Activated T-cell treated with anti-CD3 and anti-CD28 coated beads, Interleukin-2, amount 50 U/mL, for 48 hours (primary cell): ENCODE data around the gene HOXA9.

Source experiments
- DNase-seq, 2 experiments: peaks; one replicate each; pipeline ENCODE4 v3.0.0-alpha.2; 2020

The HOXA9 gene

GRCh38 chr7:27141137-27141922 lies 24.0 kb downstream of the HOXA9 start:
- no peak for DNase-seq

GRCh38 chr7:27140126-27140857 lies 25.0 kb downstream of the HOXA9 start:
- no peak for DNase-seq

- DNase-seq, result no peak
Measured at GRCh38 chr7:27139334-27140125, 25.8 kb downstream of the HOXA9 start.

- DNase-seq, result no peak
Measured at GRCh38 chr7:27138985-27139333, 26.4 kb downstream of the HOXA9 start.

GRCh38 chr7:27138472-27138871 lies 26.9 kb downstream of the HOXA9 start:
- DNase-seq, result no peak

GRCh38 chr7:27137640-27138315 lies 27.6 kb downstream of the HOXA9 start:
- DNase-seq, result no peak

GRCh38 chr7:27134392-27134791 lies 30.9 kb downstream of the HOXA9 start:
- no peak for DNase-seq

- DNase-seq, result no peak
Measured at GRCh38 chr7:27133409-27134231, 31.7 kb downstream of the HOXA9 start.

- DNase-seq, result no peak
Measured at GRCh38 chr7:27132978-27133377, 32.4 kb downstream of the HOXA9 start.

GRCh38 chr7:27132214-27132613 lies 33.1 kb downstream of the HOXA9 start:
- no peak for DNase-seq

GRCh38 chr7:27131390-27131819 lies 33.9 kb downstream of the HOXA9 start:
- DNase-seq, result no peak

- peak; percentile 73 to 82 for DNase-seq
Measured at GRCh38 chr7:27130540-27131389, 34.6 kb downstream of the HOXA9 start, which contains the start of gene HOXA4. Gene HOXA4 (minus strand): TSS chr7:27130757. CDS start chr7:27130733, 24 bp downstream.

GRCh38 chr7:27129729-27130539 lies 35.4 kb downstream of the HOXA9 start:
- DNase-seq, result no peak

- DNase-seq, result no peak
Measured at GRCh38 chr7:27128776-27129728, 36.3 kb downstream of the HOXA9 start.

GRCh38 chr7:27128034-27128433 lies 37.3 kb downstream of the HOXA9 start:
- no peak for DNase-seq

- DNase-seq, result no peak
Measured at GRCh38 chr7:27126596-27127327, 38.6 kb downstream of the HOXA9 start.

GRCh38 chr7:27125986-27126394 lies 39.3 kb downstream of the HOXA9 start:
- DNase-seq, result no peak
